SK-N-SH (cell line): ENCODE data around the gene PGM2L1. TPM values are rescaled to one million over a fixed set of nuclear protein-coding genes. Genes with fewer than 3 reads are reported as not detected.

Experiments
- CTCF ChIA-PET: fragments of 300-600, 350-600 bp; formaldehyde crosslinking; extraction: SDS; loops from one replicate; lab custom pipeline; 2021; lab: Yijun Ruan, JAX
- POLR2A ChIA-PET: fragments of 350-600 bp; sonication (Branson Sonifier 250); formaldehyde crosslinking; extraction: SDS; loops from one replicate; lab custom pipeline; 2020; ENCODE audit warnings: antibody characterized with exemption, inconsistent platforms; lab: Yijun Ruan, JAX
- DNase-seq: peaks from one replicate; pipeline ENCODE4 v3.0.0; 2012
- H2AFZ ChIP-seq: fragments of 200-600 bp; sonication (generic); 2 replicates; pipeline ENCODE4 v1.8.1; 2016; ENCODE audit warnings: antibody characterized with exemption, mild to moderate bottlenecking, low read depth
- H3F3A ChIP-seq: fragments of 200-600 bp; sonication (generic); replicated peaks from 2 replicates; pipeline ENCODE3; 2016; ENCODE audit warnings: antibody characterized with exemption, mild to moderate bottlenecking; ENCODE audit not compliant: insufficient read depth
- H3K27ac ChIP-seq, 2 experiments: fragments of 200-500 bp in 1 of 2; fragments of 200-600 bp in 1 of 2; sonication (Bioruptor generic) in 1 of 2; sonication (generic), shearing (Covaris generic) in 1 of 2; 2 replicates each; pipeline versions ENCODE4 v1.5.1 to v1.6.1; 2014 to 2016; ENCODE audit warnings: low read depth in 2 of 2, inconsistent platforms in 1 of 2, low read length in 1 of 2, mild to moderate bottlenecking in 1 of 2, mixed read lengths in 1 of 2
- H3K27me3 ChIP-seq: fragments of 200-600 bp; sonication (generic), shearing (Covaris generic); 2 replicates; pipeline ENCODE4 v1.6.1; 2016; ENCODE audit warnings: mixed run types; ENCODE audit not compliant: insufficient read depth
- H3K36me3 ChIP-seq, 2 experiments: fragments of 200-500 bp in 1 of 2; fragments of 200-600 bp in 1 of 2; sonication (Bioruptor generic) in 1 of 2; sonication (generic) in 1 of 2; replicated peaks in 1 of 2; 2 replicates each; pipeline versions ENCODE3 to v1.5.1; 2014 to 2016; ENCODE audit warnings: low read length in 1 of 2, mild to moderate bottlenecking in 1 of 2; ENCODE audit not compliant: insufficient read depth in 2 of 2, control insufficient read depth in 1 of 2
- H3K4me1 ChIP-seq, 2 experiments: fragments of 200-500 bp in 1 of 2; fragments of 200-600 bp in 1 of 2; sonication (Bioruptor generic) in 1 of 2; sonication (generic), shearing (Covaris generic) in 1 of 2; 2 replicates each; pipeline versions ENCODE4 v1.5.1 to v1.6.1; 2014 to 2016; ENCODE audit warnings: low read depth in 1 of 2, low read length in 1 of 2, mixed run types in 1 of 2; ENCODE audit not compliant: insufficient read depth in 2 of 2, control insufficient read depth in 1 of 2
- H3K4me2 ChIP-seq: fragments of 200-600 bp; sonication (generic), shearing (Covaris generic); 2 replicates; pipeline ENCODE4 v1.6.1; 2017; ENCODE audit warnings: mixed run types
- H3K4me3 ChIP-seq, 2 experiments: fragments of 200-500 bp in 1 of 2; fragments of 200-600 bp in 1 of 2; sonication (Bioruptor generic) in 1 of 2; sonication (generic), shearing (Covaris generic) in 1 of 2; 2 replicates each; pipeline versions ENCODE4 v1.5.1 to v1.8.1; 2014 to 2016; ENCODE audit warnings: low read depth in 2 of 2, inconsistent platforms in 1 of 2, low read length in 1 of 2, mild to moderate bottlenecking in 1 of 2, mixed read lengths in 1 of 2, moderate library complexity in 1 of 2
- H3K79me2 ChIP-seq: fragments of 200-600 bp; sonication (generic); 2 replicates; pipeline ENCODE4 v1.8.1; 2017; ENCODE audit warnings: mild to moderate bottlenecking; ENCODE audit not compliant: insufficient read depth
- H3K9ac ChIP-seq: fragments of 200-600 bp; sonication (generic); 2 replicates; pipeline ENCODE4 v1.6.1; 2017; ENCODE audit warnings: mixed run types
- H3K9me2 ChIP-seq: fragments of 200-600 bp; sonication (generic); 2 replicates; pipeline ENCODE4 v1.6.1; 2017; ENCODE audit warnings: mixed run types
- H3K9me3 ChIP-seq: fragments of 200-600 bp; sonication (generic); 2 replicates; pipeline ENCODE4 v1.6.1; 2017; ENCODE audit warnings: mixed run types, mild to moderate bottlenecking, moderate library complexity
- H4K20me1 ChIP-seq: fragments of 200-600 bp; sonication (generic); 2 replicates; pipeline ENCODE4 v1.6.1; 2017; ENCODE audit warnings: mild to moderate bottlenecking, mixed run types; ENCODE audit not compliant: insufficient read depth
- EP300 ChIP-seq, 2 experiments: IDR thresholded peaks; 2 replicates each; pipeline versions ENCODE4 v1.4.0 to v1.6.1; 2012; ENCODE audit warnings: borderline replicate concordance in 1 of 2, low read depth in 1 of 2, low read length in 1 of 2
- FOSL2 ChIP-seq: IDR thresholded peaks from 2 replicates; pipeline ENCODE4 v1.4.0; 2012; ENCODE audit warnings: low read depth, mild to moderate bottlenecking, moderate library complexity, borderline replicate concordance
- FOXM1 ChIP-seq: IDR thresholded peaks from 2 replicates; pipeline ENCODE4 v1.4.0; 2012; ENCODE audit warnings: low read depth, mild to moderate bottlenecking
- MXI1 ChIP-seq: IDR thresholded peaks from 2 replicates; pipeline ENCODE4 v1.6.1; 2012; ENCODE audit warnings: mild to moderate bottlenecking, low read depth, low read length, improper control_type of control experiment
- RAD21 ChIP-seq: IDR thresholded peaks from 2 replicates; pipeline ENCODE4 v1.6.1; 2012; ENCODE audit warnings: mild to moderate bottlenecking, low read length
- RFX5 ChIP-seq: IDR thresholded peaks from 2 replicates; pipeline ENCODE4 v1.6.1; 2012; ENCODE audit warnings: mild to moderate bottlenecking, improper control_type of control experiment, low read length
- RXRA ChIP-seq: IDR thresholded peaks from 2 replicates; pipeline ENCODE4 v1.4.0; 2012; ENCODE audit warnings: low read depth, mild to moderate bottlenecking, borderline replicate concordance
- TCF12 ChIP-seq: IDR thresholded peaks from 2 replicates; pipeline ENCODE4 v1.4.0; 2012
- USF2 ChIP-seq: fragments of 150-350 bp; IDR thresholded peaks from 2 replicates; pipeline ENCODE4 v1.6.1; 2017; ENCODE audit warnings: antibody characterized with exemption, low read length, low read depth, borderline replicate concordance
- YY1 ChIP-seq: IDR thresholded peaks from 2 replicates; pipeline ENCODE4 v1.4.0; 2012; ENCODE audit warnings: low read depth, mild to moderate bottlenecking
- WGBS: methylation state at CpG from one replicate; pipeline ENCODE4 v1.1.6; 2017; ENCODE audit warnings: low lambda C conversion rate; 5-methylcytosine and 5-hydroxymethylcytosine counted together
- polyA plus RNA-seq, 3 experiments: library from polyadenylated mRNA; depleted of rRNA; stranded (reverse); fragments of >200 nt; gene quantifications; 2 replicates each; pipeline ENCODE4 v1.2.3, GENCODE V29; 2012
- TF ChIP-seq, protein P1 (sequence below): fragments of 150-350 bp; IDR thresholded peaks from 2 replicates; pipeline ENCODE4 v1.6.1; 2016; ENCODE audit warnings: mild to moderate bottlenecking, low read depth, low read length
- TF ChIP-seq, protein P2 (sequence below): IDR thresholded peaks from 2 replicates; pipeline ENCODE4 v1.4.0; 2012; ENCODE audit warnings: low read depth, borderline replicate concordance

The PGM2L1 gene
- polyA plus RNA-seq, 1 of the 3 experiments (the other 2 are of a cell fraction), result 0.90 TPM

- DNase-seq, result no peak
- Histone ChIP-seq H3K4me2 (0 out of 2 replicates have a peak overlapping the region, but pooled peaks have one; percentile 5), H3K9me3 (no peaks in the 10 kb centered on the region), H3K27me3 (no peaks in the 10 kb centered on the region), H2AFZ (no peak overlapping the region), H3K79me2 (no peaks in the 10 kb centered on the region), H3F3A (peaks cover 15% of the 10 kb centered on the region), H3K4me1 (peaks cover 2 to 18% of the 10 kb centered on the region in 2 experiments), H3K9me2 (no peaks in the 10 kb centered on the region), H3K4me3 (no peak overlapping the region), H3K27ac (no peak overlapping the region), H3K9ac (no peak overlapping the region), H3K36me3 (no peaks in the 10 kb centered on the region)
- ChIA-PET POLR2A (no interaction called here), CTCF (interaction anchor here (0.9 to 1.1 kb wide), 4 partner anchors 27 to 287 kb away, joined by 3 to 4 read pairs (median 3); no protein-coding TSS in a partner anchor)
- WGBS, result 93% methylated on average over 3 of the region's 3 CpGs
- no peak for TF ChIP-seq YY1
- no peak for TF ChIP-seq USF2
- no peak for TF ChIP-seq MXI1
- no peak for TF ChIP-seq FOSL2
- TF ChIP-seq RFX5, result no peak
- TF ChIP-seq, protein P1, sequence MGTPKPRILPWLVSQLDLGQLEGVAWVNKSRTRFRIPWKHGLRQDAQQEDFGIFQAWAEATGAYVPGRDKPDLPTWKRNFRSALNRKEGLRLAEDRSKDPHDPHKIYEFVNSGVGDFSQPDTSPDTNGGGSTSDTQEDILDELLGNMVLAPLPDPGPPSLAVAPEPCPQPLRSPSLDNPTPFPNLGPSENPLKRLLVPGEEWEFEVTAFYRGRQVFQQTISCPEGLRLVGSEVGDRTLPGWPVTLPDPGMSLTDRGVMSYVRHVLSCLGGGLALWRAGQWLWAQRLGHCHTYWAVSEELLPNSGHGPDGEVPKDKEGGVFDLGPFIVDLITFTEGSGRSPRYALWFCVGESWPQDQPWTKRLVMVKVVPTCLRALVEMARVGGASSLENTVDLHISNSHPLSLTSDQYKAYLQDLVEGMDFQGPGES, result no peak
- TF ChIP-seq RXRA, result no peak
- no peak for TF ChIP-seq RAD21
- no peak for TF ChIP-seq FOXM1
- TF ChIP-seq TCF12, result no peak
- TF ChIP-seq, all 33 proteins: peak for 0
- no peaks in the 10 kb centered on the region for H4K20me1 ChIP-seq
Measured at GRCh38 chr11:74283580-74284180, 114.6 kb downstream of the PGM2L1 start.

DNA sequence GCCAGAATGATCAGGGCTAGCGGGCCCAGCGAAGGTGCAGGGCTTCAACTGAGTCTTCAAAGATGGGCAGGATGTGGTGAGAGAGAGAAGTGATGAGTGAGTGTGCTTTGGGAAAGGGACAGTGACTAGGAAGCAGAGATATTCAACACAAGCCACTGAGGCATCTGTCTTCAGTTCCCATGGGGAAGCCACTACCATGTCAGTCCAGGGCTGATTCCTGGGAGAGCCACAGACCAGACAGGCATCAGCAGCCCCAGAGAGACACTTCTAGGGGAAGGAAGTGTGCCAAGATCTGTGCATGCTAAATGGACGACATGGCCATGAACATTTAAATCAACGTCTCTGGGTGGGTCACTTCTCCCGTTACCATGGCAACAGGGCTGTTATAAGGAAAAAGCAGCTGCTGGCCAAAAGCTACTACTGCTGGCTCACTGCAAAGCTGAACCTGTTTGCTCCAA lies 115.3 kb downstream of the PGM2L1 start:
- Histone ChIP-seq H3K27ac (0 out of 4 replicates have a peak overlapping the region, but pooled peaks of 1 of the 2 experiments have one; percentile 17), H3K9me2 (no peaks in the 10 kb centered on the region), H3F3A (peaks cover 18% of the 10 kb centered on the region), H3K4me3 (no peak overlapping the region), H3K4me2 (no peak overlapping the region), H4K20me1 (no peaks in the 10 kb centered on the region), H3K4me1 (peaks cover 2 to 17% of the 10 kb centered on the region in 2 experiments), H3K79me2 (no peaks in the 10 kb centered on the region), H3K36me3 (no peaks in the 10 kb centered on the region), H3K9me3 (no peaks in the 10 kb centered on the region), H3K9ac (no peak overlapping the region), H3K27me3 (no peaks in the 10 kb centered on the region), H2AFZ (no peak overlapping the region)
- POLR2A ChIA-PET, result no interaction called here
- 67% methylated on average over 5 of the region's 5 CpGs for WGBS
- CTCF ChIA-PET, result interaction anchor here (1.1 kb wide), 2 partner anchors 27 to 288 kb away, joined by 3 read pairs; no protein-coding TSS in a partner anchor
- DNase-seq, result no peak
- TF ChIP-seq, protein P2, sequence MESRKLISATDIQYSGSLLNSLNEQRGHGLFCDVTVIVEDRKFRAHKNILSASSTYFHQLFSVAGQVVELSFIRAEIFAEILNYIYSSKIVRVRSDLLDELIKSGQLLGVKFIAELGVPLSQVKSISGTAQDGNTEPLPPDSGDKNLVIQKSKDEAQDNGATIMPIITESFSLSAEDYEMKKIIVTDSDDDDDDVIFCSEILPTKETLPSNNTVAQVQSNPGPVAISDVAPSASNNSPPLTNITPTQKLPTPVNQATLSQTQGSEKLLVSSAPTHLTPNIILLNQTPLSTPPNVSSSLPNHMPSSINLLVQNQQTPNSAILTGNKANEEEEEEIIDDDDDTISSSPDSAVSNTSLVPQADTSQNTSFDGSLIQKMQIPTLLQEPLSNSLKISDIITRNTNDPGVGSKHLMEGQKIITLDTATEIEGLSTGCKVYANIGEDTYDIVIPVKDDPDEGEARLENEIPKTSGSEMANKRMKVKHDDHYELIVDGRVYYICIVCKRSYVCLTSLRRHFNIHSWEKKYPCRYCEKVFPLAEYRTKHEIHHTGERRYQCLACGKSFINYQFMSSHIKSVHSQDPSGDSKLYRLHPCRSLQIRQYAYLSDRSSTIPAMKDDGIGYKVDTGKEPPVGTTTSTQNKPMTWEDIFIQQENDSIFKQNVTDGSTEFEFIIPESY, result no peak
- TF ChIP-seq EP300 (IDR thresholded peaks at IDR 0.05; ENCODE audit: borderline replicate concordance in 1 of 2, low read depth in 1 of 2, low read length in 1 of 2) (no peak), TCF12 (no peak), YY1 (no peak)
- TF ChIP-seq, all 33 proteins: peak for 0
